ENCODE measurements around the gene MYH9.

GRCh38 chr22:36300396-36301212, 87.2 kb downstream of the MYH9 start:
- TF ChIP-seq ZNF473 (tag by site-specific recombination; IDR thresholded peaks at IDR 0.05) (no peak), CTCF (tag by site-specific recombination; IDR thresholded peaks at IDR 0.05) (no peak), ZNF274 (IDR thresholded peaks at IDR 0.05; ENCODE audit: low read length) (no peak), ZNF274 (tag by site-specific recombination; IDR thresholded peaks at IDR 0.05; ENCODE audit: borderline replicate concordance) (no peak), YY1 (tag by site-specific recombination; IDR thresholded peaks at IDR 0.05) (no peak), REST (tag by site-specific recombination; IDR thresholded peaks at IDR 0.05) (no peak), PATZ1 (tag by site-specific recombination; IDR thresholded peaks at IDR 0.05) (no peak), ZNF449 (tag by site-specific recombination; IDR thresholded peaks at IDR 0.05) (no peak), ZBTB21 (tag by site-specific recombination; IDR thresholded peaks at IDR 0.05) (no peak), ZNF140 (tag by site-specific recombination; IDR thresholded peaks at IDR 0.05) (no peak), ZBTB7A (tag by site-specific recombination; IDR thresholded peaks at IDR 0.05; ENCODE audit: low read depth) (no peak), WT1 (tag by site-specific recombination; IDR thresholded peaks at IDR 0.05) (no peak), ZNF121 (tag by site-specific recombination; IDR thresholded peaks at IDR 0.05) (no peak), ZNF585B (tag by site-specific recombination; IDR thresholded peaks at IDR 0.05) (no peak)

Measured in HEK293 (cell line).